ENCODE results near the gene C19orf44. TPM values are rescaled to one million over a fixed set of nuclear protein-coding genes. Genes with fewer than 3 reads are reported as not detected.

C19orf44 gene
- total and polyA plus RNA-seq, 2 experiments from 2014 or later: 2.5 to 5.9 TPM

- no peak for TF ChIP-seq NANOG (IDR thresholded peaks at IDR 0.05; ENCODE audit: borderline replicate concordance)
Observed at GRCh38 chr19:16477311-16477710, 18.9 kb upstream of the C19orf44 start (continued).

DNA sequence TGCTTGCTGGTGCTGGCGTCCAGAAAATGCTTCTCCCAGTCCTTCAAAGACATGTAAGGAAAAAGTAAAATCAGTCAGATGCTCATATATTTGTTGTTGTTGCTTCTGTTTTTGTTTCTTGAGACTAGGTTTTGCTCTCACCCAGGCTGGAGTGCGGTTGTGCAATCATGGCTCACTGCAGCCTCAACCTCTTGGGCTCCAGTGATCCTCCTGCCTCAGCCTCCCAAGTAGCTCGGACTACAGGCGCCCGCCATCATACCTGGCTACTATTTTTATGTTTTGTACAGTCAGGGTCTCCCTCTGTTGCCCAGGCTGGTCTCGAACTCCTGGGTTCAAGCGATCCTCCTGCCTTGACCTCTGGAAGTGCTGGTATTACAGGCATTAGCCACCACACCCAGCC lies 13.4 kb upstream of the C19orf44 start:
- Mint-ChIP-seq H3K27ac (no peak overlapping the region), H3K4me3 (no peak overlapping the region; the same call in 2 of the 3 replicates)
- ATAC-seq: no peak

More for the DNA sequence above, 13.4 kb upstream of the C19orf44 start:
- Histone ChIP-seq H3F3A (replicated peaks; ENCODE audit: low read depth) (no peaks in the 10 kb centered on the region), H3K4me1 (ENCODE audit: insufficient read depth) (no peaks in the 10 kb centered on the region), H3K36me3 (ENCODE audit: insufficient read depth) (no peaks in the 10 kb centered on the region; the same call in 1 of the 2 replicates), H3K27me3 (ENCODE audit: insufficient read depth) (no peaks in the 10 kb centered on the region), H2AFZ (no peak overlapping the region), H3K4me2 (no peak overlapping the region), H3K79me2 (replicated peaks; ENCODE audit: insufficient read depth) (no peaks in the 10 kb centered on the region), H3K9me2 (ENCODE audit: insufficient read depth) (no peaks in the 10 kb centered on the region), H3K27ac (ENCODE audit: low read depth) (no peak overlapping the region), H4K20me1 (replicated peaks; ENCODE audit: insufficient read depth) (no peaks in the 10 kb centered on the region), H3K4me3 (no peak overlapping the region)
- TF ChIP-seq ETS1 (IDR thresholded peaks at IDR 0.05): no peak
- no peak for TF ChIP-seq ZNF331 (CRISPR knock-in tag; IDR thresholded peaks at IDR 0.05; ENCODE audit: low read depth)
- no peak for TF ChIP-seq STAT1 (IDR thresholded peaks at IDR 0.05; ENCODE audit: unreplicated experiment)
- TF ChIP-seq JUNB (IDR thresholded peaks at IDR 0.05; ENCODE audit: unreplicated experiment): no peak
- no peak for TF ChIP-seq NANOG (IDR thresholded peaks at IDR 0.05; ENCODE audit: borderline replicate concordance)
- TF ChIP-seq, protein P1, sequence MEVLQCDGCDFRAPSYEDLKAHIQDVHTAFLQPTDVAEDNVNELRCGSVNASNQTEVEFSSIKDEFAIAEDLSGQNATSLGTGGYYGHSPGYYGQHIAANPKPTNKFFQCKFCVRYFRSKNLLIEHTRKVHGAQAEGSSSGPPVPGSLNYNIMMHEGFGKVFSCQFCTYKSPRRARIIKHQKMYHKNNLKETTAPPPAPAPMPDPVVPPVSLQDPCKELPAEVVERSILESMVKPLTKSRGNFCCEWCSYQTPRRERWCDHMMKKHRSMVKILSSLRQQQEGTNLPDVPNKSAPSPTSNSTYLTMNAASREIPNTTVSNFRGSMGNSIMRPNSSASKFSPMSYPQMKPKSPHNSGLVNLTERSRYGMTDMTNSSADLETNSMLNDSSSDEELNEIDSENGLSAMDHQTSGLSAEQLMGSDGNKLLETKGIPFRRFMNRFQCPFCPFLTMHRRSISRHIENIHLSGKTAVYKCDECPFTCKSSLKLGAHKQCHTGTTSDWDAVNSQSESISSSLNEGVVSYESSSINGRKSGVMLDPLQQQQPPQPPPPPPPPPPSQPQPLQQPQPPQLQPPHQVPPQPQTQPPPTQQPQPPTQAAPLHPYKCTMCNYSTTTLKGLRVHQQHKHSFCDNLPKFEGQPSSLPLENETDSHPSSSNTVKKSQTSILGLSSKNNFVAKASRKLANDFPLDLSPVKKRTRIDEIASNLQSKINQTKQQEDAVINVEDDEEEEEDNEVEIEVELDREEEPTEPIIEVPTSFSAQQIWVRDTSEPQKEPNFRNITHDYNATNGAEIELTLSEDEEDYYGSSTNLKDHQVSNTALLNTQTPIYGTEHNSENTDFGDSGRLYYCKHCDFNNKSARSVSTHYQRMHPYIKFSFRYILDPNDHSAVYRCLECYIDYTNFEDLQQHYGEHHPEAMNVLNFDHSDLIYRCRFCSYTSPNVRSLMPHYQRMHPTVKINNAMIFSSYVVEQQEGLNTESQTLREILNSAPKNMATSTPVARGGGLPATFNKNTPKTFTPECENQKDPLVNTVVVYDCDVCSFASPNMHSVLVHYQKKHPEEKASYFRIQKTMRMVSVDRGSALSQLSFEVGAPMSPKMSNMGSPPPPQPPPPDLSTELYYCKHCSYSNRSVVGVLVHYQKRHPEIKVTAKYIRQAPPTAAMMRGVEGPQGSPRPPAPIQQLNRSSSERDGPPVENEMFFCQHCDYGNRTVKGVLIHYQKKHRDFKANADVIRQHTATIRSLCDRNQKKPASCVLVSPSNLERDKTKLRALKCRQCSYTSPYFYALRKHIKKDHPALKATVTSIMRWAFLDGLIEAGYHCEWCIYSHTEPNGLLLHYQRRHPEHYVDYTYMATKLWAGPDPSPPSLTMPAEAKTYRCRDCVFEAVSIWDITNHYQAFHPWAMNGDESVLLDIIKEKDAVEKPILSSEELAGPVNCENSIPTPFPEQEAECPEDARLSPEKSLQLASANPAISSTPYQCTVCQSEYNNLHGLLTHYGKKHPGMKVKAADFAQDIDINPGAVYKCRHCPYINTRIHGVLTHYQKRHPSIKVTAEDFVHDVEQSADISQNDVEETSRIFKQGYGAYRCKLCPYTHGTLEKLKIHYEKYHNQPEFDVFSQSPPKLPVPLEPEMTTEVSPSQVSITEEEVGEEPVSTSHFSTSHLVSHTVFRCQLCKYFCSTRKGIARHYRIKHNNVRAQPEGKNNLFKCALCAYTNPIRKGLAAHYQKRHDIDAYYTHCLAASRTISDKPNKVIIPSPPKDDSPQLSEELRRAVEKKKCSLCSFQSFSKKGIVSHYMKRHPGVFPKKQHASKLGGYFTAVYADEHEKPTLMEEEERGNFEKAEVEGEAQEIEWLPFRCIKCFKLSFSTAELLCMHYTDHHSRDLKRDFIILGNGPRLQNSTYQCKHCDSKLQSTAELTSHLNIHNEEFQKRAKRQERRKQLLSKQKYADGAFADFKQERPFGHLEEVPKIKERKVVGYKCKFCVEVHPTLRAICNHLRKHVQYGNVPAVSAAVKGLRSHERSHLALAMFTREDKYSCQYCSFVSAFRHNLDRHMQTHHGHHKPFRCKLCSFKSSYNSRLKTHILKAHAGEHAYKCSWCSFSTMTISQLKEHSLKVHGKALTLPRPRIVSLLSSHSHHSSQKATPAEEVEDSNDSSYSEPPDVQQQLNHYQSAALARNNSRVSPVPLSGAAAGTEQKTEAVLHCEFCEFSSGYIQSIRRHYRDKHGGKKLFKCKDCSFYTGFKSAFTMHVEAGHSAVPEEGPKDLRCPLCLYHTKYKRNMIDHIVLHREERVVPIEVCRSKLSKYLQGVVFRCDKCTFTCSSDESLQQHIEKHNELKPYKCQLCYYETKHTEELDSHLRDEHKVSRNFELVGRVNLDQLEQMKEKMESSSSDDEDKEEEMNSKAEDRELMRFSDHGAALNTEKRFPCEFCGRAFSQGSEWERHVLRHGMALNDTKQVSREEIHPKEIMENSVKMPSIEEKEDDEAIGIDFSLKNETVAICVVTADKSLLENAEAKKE (CRISPR knock-in tag; IDR thresholded peaks at IDR 0.05): no peak
- TF ChIP-seq, protein P2, sequence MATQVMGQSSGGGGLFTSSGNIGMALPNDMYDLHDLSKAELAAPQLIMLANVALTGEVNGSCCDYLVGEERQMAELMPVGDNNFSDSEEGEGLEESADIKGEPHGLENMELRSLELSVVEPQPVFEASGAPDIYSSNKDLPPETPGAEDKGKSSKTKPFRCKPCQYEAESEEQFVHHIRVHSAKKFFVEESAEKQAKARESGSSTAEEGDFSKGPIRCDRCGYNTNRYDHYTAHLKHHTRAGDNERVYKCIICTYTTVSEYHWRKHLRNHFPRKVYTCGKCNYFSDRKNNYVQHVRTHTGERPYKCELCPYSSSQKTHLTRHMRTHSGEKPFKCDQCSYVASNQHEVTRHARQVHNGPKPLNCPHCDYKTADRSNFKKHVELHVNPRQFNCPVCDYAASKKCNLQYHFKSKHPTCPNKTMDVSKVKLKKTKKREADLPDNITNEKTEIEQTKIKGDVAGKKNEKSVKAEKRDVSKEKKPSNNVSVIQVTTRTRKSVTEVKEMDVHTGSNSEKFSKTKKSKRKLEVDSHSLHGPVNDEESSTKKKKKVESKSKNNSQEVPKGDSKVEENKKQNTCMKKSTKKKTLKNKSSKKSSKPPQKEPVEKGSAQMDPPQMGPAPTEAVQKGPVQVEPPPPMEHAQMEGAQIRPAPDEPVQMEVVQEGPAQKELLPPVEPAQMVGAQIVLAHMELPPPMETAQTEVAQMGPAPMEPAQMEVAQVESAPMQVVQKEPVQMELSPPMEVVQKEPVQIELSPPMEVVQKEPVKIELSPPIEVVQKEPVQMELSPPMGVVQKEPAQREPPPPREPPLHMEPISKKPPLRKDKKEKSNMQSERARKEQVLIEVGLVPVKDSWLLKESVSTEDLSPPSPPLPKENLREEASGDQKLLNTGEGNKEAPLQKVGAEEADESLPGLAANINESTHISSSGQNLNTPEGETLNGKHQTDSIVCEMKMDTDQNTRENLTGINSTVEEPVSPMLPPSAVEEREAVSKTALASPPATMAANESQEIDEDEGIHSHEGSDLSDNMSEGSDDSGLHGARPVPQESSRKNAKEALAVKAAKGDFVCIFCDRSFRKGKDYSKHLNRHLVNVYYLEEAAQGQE (IDR thresholded peaks at IDR 0.05; ENCODE audit: unreplicated experiment): no peak
- no peak for TF ChIP-seq CREB1 (CRISPR knock-in tag; IDR thresholded peaks at IDR 0.05; ENCODE audit: low read depth)
- TF ChIP-seq EZH2phosphoT487 (IDR thresholded peaks at IDR 0.05; ENCODE audit: unreplicated experiment): no peak
- Mint-ChIP-seq H3K36me3 (ENCODE audit: low read depth) (no peaks in the 10 kb centered on the region), H3K9me3 (no peaks in the 10 kb centered on the region), H3K4me1 (no peaks in the 10 kb centered on the region), H3K27me3 (ENCODE audit: insufficient read depth, low read depth, poor library complexity) (peaks cover 6% of the 10 kb centered on the region)
- no peak for DNase-seq (ENCODE audit: low spot score)
